ENCODE results near the gene TEFM.

DNA sequence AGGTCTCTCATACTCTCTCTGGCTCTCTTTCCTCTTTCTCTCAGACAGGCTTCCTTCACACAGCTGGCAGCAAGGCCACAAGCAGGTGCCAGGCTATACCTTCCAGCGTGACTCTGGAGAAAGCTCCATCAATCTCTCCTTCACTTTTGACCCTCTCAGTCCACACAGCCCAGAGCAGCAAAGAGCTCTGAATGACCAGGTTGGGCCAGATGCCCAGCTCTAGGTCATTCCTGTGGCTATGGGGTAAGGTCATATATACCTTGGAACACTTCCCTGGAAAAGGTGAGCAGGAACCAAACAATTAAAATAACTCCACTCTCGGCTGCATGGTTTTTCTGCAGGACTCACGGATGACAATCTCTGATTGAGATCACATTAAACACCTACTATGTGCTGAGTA lies 24.5 kb upstream of the TEFM start:
- no peak for TF ChIP-seq CTCF (conservative IDR thresholded peaks at IDR 0.05; ENCODE audit: low read length)
- no peak for TF ChIP-seq EZH2phosphoT487 (IDR thresholded peaks at IDR 0.05; ENCODE audit: borderline replicate concordance, low read depth, low read length)
